GM12878 (cell line): Measurements from ENCODE around the gene PRUNE2.

Experiments used
- CBX5 ChIP-seq: sonication (generic); IDR thresholded peaks from 2 replicates; pipeline ENCODE4 v1.6.1; 2016; ENCODE audit warnings: low read depth, moderate library complexity, mild to moderate bottlenecking, inconsistent platforms
- CTCF ChIP-seq, 3 experiments: IDR thresholded peaks in 2 of 3; conservative IDR thresholded peaks in 1 of 3; 2 replicates each; pipeline ENCODE4 v1.5.1; 2011; ENCODE audit warnings: low read depth in 3 of 3, low read length in 3 of 3, mild to moderate bottlenecking in 3 of 3, control low read depth in 2 of 3, moderate library complexity in 2 of 3, inconsistent platforms in 1 of 3, mixed read lengths in 1 of 3; ENCODE audit not compliant: control insufficient read depth in 2 of 3, insufficient read depth in 1 of 3; ENCODE audit errors: extremely low read depth in 1 of 3
- EZH2 ChIP-seq: IDR thresholded peaks from 2 replicates; pipeline ENCODE4 v1.6.1; 2012; ENCODE audit warnings: low read depth, mild to moderate bottlenecking, control low read depth, inconsistent platforms, low read length, borderline replicate concordance; ENCODE audit not compliant: control insufficient read depth
- FOXM1 ChIP-seq: IDR thresholded peaks from 2 replicates; pipeline ENCODE4 v1.6.1; 2012; ENCODE audit warnings: low read depth, mild to moderate bottlenecking, inconsistent platforms, low read length, moderate library complexity
- POLR2A ChIP-seq: IDR thresholded peaks from 2 replicates; pipeline ENCODE4 v1.6.1; 2011; ENCODE audit warnings: low read depth, mild to moderate bottlenecking, low read length
- POLR2AphosphoS2 ChIP-seq: IDR thresholded peaks from 2 replicates; pipeline ENCODE4 v1.6.1; 2011; ENCODE audit warnings: low read depth, mild to moderate bottlenecking, low read length, improper control_type of control experiment, moderate library complexity
- POLR2AphosphoS5 ChIP-seq: IDR thresholded peaks from 2 replicates; pipeline ENCODE4 v1.6.1; 2011; ENCODE audit warnings: mild to moderate bottlenecking, low read length, inconsistent platforms
- TARDBP ChIP-seq: IDR thresholded peaks from 2 replicates; pipeline ENCODE4 v1.6.1; 2016; ENCODE audit warnings: borderline replicate concordance
- TCF12 ChIP-seq: IDR thresholded peaks from 2 replicates; pipeline ENCODE4 v1.6.1; 2011; ENCODE audit warnings: low read depth, mild to moderate bottlenecking, low read length
- ZNF622 ChIP-seq: fragments of 450-650 bp; IDR thresholded peaks from 2 replicates; pipeline ENCODE4 v1.6.1; 2017; ENCODE audit warnings: mild to moderate bottlenecking, inconsistent platforms
- TF ChIP-seq, protein P1 (sequence below): IDR thresholded peaks from 2 replicates; pipeline ENCODE4 v1.6.1; 2012; ENCODE audit warnings: mild to moderate bottlenecking, low read depth, low read length
- TF ChIP-seq, protein P2 (sequence below): IDR thresholded peaks from 2 replicates; pipeline ENCODE4 v1.6.1; 2011; ENCODE audit warnings: mild to moderate bottlenecking, low read depth, low read length, moderate library complexity; ENCODE audit not compliant: insufficient replicate concordance

DNA sequence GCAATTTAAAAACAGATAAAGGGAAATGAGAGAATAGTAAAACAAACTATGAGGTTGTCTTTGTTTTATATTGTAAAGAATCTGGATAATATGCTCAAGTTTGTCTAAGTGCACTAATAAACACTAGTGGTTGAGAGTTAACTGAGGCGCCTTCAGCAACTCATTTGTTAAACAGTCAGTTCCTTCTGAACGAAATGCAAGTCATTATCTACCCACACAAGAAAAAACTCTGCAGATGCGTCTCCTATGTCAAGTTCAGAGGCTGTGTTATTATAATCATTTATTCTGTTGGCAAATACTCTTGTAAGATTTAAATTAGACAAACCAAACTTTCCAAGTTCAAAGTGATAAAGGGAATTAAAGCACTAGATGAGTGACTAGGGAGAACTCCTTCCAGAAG is 162.0 kb downstream of the PRUNE2 start:
- TF ChIP-seq, protein P1, sequence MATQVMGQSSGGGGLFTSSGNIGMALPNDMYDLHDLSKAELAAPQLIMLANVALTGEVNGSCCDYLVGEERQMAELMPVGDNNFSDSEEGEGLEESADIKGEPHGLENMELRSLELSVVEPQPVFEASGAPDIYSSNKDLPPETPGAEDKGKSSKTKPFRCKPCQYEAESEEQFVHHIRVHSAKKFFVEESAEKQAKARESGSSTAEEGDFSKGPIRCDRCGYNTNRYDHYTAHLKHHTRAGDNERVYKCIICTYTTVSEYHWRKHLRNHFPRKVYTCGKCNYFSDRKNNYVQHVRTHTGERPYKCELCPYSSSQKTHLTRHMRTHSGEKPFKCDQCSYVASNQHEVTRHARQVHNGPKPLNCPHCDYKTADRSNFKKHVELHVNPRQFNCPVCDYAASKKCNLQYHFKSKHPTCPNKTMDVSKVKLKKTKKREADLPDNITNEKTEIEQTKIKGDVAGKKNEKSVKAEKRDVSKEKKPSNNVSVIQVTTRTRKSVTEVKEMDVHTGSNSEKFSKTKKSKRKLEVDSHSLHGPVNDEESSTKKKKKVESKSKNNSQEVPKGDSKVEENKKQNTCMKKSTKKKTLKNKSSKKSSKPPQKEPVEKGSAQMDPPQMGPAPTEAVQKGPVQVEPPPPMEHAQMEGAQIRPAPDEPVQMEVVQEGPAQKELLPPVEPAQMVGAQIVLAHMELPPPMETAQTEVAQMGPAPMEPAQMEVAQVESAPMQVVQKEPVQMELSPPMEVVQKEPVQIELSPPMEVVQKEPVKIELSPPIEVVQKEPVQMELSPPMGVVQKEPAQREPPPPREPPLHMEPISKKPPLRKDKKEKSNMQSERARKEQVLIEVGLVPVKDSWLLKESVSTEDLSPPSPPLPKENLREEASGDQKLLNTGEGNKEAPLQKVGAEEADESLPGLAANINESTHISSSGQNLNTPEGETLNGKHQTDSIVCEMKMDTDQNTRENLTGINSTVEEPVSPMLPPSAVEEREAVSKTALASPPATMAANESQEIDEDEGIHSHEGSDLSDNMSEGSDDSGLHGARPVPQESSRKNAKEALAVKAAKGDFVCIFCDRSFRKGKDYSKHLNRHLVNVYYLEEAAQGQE = no peak
- no peak for TF ChIP-seq FOXM1
- no peak for TF ChIP-seq POLR2AphosphoS5
- TF ChIP-seq POLR2A = no peak
- TF ChIP-seq POLR2AphosphoS2 = no peak
- no peak for TF ChIP-seq EZH2
- TF ChIP-seq CTCF (IDR thresholded peaks at IDR 0.05 in 2 of 3, conservative IDR thresholded peaks at IDR 0.05 in 1 of 3; ENCODE audit: control insufficient read depth in 2 of 3, extremely low read depth in 1 of 3, insufficient read depth in 1 of 3, low read depth in 3 of 3, low read length in 3 of 3) = no peak
- no peak for TF ChIP-seq TARDBP
- no peak for TF ChIP-seq TCF12
- TF ChIP-seq, protein P2, sequence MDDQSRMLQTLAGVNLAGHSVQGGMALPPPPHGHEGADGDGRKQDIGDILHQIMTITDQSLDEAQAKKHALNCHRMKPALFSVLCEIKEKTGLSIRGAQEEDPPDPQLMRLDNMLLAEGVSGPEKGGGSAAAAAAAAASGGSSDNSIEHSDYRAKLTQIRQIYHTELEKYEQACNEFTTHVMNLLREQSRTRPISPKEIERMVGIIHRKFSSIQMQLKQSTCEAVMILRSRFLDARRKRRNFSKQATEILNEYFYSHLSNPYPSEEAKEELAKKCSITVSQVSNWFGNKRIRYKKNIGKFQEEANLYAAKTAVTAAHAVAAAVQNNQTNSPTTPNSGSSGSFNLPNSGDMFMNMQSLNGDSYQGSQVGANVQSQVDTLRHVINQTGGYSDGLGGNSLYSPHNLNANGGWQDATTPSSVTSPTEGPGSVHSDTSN = no peak
- TF ChIP-seq ZNF622 = no peak
- no peak for TF ChIP-seq CBX5
